NCI-H345 treated with DMSO at 0.1 percent for 48 hours (cell line): ENCODE data around the gene RS1.

Experiments used
- DNase-seq: peaks from one replicate; lab custom pipeline; 2025; ENCODE audit not compliant: unreplicated experiment; lab: John Stamatoyannopoulos, UW

The RS1 gene

GRCh38 chrX:18672008-18672407 lies at the start of gene RS1:
TSS of gene RS1 (minus strand) at chrX:18672108. CDS start at chrX:18672068, 40 bp downstream.
- no peak for DNase-seq

GRCh38 chrX:18719852-18720251 lies 47.9 kb upstream of the RS1 start:
- DNase-seq: no peak

GRCh38 chrX:18714910-18715309 lies 43.0 kb upstream of the RS1 start:
- no peak for DNase-seq

- DNase-seq: no peak
Observed at GRCh38 chrX:18709833-18710232, 37.9 kb upstream of the RS1 start.

- no peak for DNase-seq
Observed at GRCh38 chrX:18707426-18708049, 35.6 kb upstream of the RS1 start, which contains the start of gene PPEF1. TSS of gene PPEF1 (plus strand) at chrX:18707645. CDS start at chrX:18707781, 136 bp downstream.

GRCh38 chrX:18702362-18703195 lies 30.7 kb upstream of the RS1 start:
- DNase-seq: no peak

GRCh38 chrX:18701621-18702361 lies 29.9 kb upstream of the RS1 start:
- no peak for DNase-seq

- DNase-seq: no peak
Observed at GRCh38 chrX:18698737-18699650, 27.1 kb upstream of the RS1 start.

GRCh38 chrX:18696653-18697052 lies 24.7 kb upstream of the RS1 start:
- no peak for DNase-seq

- DNase-seq: no peak
Observed at GRCh38 chrX:18692541-18692940, 20.6 kb upstream of the RS1 start.

GRCh38 chrX:18691431-18691830 lies 19.5 kb upstream of the RS1 start:
- DNase-seq: no peak

- DNase-seq: no peak
Observed at GRCh38 chrX:18687856-18688495, 16.1 kb upstream of the RS1 start.

GRCh38 chrX:18682979-18683387 lies 11.1 kb upstream of the RS1 start:
- no peak for DNase-seq

- DNase-seq: no peak
Observed at GRCh38 chrX:18681996-18682395, 10.1 kb upstream of the RS1 start.

GRCh38 chrX:18677161-18677869 lies 5.4 kb upstream of the RS1 start:
- no peak for DNase-seq

- no peak for DNase-seq
Observed at GRCh38 chrX:18676470-18676869, 4.6 kb upstream of the RS1 start.

GRCh38 chrX:18676050-18676449 lies 4.1 kb upstream of the RS1 start:
- no peak for DNase-seq

- DNase-seq: peak; percentile 33
Observed at GRCh38 chrX:18674788-18675735, 3.2 kb upstream of the RS1 start.

- no peak for DNase-seq
Observed at GRCh38 chrX:18674417-18674787, 2.5 kb upstream of the RS1 start.
